Testis (tissue), 5 donors: Measurements from ENCODE around the gene VKORC1L1. TPM values are rescaled to one million over a fixed set of nuclear protein-coding genes. Genes with fewer than 3 reads are reported as not detected.
"Not testable (repeated sequence)": the region's sequence is repeated elsewhere in the genome, so short reads cannot be mapped to it uniquely, and the experiment has no call there.

Source experiments
- DNase-seq: peaks from one replicate; pipeline ENCODE4 v3.0.0-alpha.2; 2019
- H3K27ac ChIP-seq, 2 donors: fragments of 200-600 bp; sonication (generic); one replicate each; pipeline ENCODE4 v1.5.1; 2019
- H3K27me3 ChIP-seq: fragments of 200-600 bp; sonication (generic); one replicate; pipeline ENCODE4 v1.5.1; 2019
- H3K36me3 ChIP-seq: fragments of 200-600 bp; sonication (generic); one replicate; pipeline ENCODE4 v1.5.1; 2017; ENCODE audit warnings: low read depth; ENCODE audit errors: missing control alignments
- H3K4me1 ChIP-seq: fragments of 200-600 bp; sonication (generic); one replicate; pipeline ENCODE4 v1.5.1; 2019
- H3K4me3 ChIP-seq, 2 donors: fragments of 200-600 bp; sonication (generic); one replicate each; pipeline ENCODE4 v1.5.1; 2017 to 2019
- H3K9me3 ChIP-seq: fragments of 200-600 bp; sonication (generic); one replicate; pipeline ENCODE4 v1.5.1; 2017
- CTCF ChIP-seq, 3 experiments: fragments of 450-650 bp in 2 of 3; fragments of 200-600 bp in 1 of 3; sonication (generic) in 1 of 3; IDR thresholded peaks; one replicate each; pipeline ENCODE4 v1.5.1; 2016 to 2019; ENCODE audit warnings: antibody characterized with exemption in 3 of 3, mild to moderate bottlenecking in 2 of 3, moderate library complexity in 1 of 3
- POLR2A ChIP-seq: fragments of 450-650 bp; IDR thresholded peaks from one replicate; pipeline ENCODE4 v1.6.1; 2017; ENCODE audit warnings: antibody characterized with exemption, mild to moderate bottlenecking, moderate library complexity
- WGBS, 2 donors: methylation state at CpG; one replicate each; pipeline ENCODE4 v1.1.5; 2018; 5-methylcytosine and 5-hydroxymethylcytosine counted together
- intact Hi-C: fragments of 100-400 bp; cut with DNase I; formaldehyde crosslinking; loops from one replicate; pipeline ENCODE4 v1.15.1; 2023; ENCODE audit warnings: low total_unique reads
- long read RNA-seq, 2 donors: transcript quantifications; one replicate each; lab custom pipeline, GENCODE V29; 2026
- polyA plus RNA-seq: library from polyadenylated mRNA; stranded (reverse); fragments of 350-450 nt; fragmentation: Illumina TruSeq; extraction: RNeasy Lipid Tissue Mini Kit (QIAGEN cat#74804); gene quantifications from one replicate; pipeline ENCODE4 v1.2.3, GENCODE V29; 2014; ENCODE audit warnings: low read depth, low replicate concordance; ENCODE audit not compliant: insufficient read depth
- total RNA-seq, 2 donors: library from RNA; depleted of rRNA; stranded (reverse); fragments of >200 nt; gene quantifications; one replicate each; pipeline ENCODE4 v1.2.3, GENCODE V29; 2016

Gene VKORC1L1
- total RNA-seq: 10 to 100 TPM; 11.4 to 13.5 TPM
- polyA plus RNA-seq: 22.0 TPM
- long read RNA-seq, donor 1, full-length matches to known transcripts: 12 of 12 reads
- long read RNA-seq, donor 1, partial matches to known transcripts: 0 of 12 reads
- long read RNA-seq, donor 1, other reads (novel, unspliced or antisense): 0 of 12 reads
- long read RNA-seq, donor 2, full-length matches to known transcripts: 3 of 3 reads
- long read RNA-seq, donor 2, partial matches to known transcripts: 0 of 3 reads
- long read RNA-seq, donor 2, other reads (novel, unspliced or antisense): 0 of 3 reads

GRCh38 chr7:65872776-65873581, at the start of gene VKORC1L1:
Gene VKORC1L1 (plus strand): TSS chr7:65873074. CDS start chr7:65873372, 298 bp downstream.
- H3K4me1 ChIP-seq: no peaks in the 10 kb centered on the region
- intact Hi-C loops: no loop called here
- TF ChIP-seq POLR2A (no peak), CTCF (IDR thresholded peaks at IDR 0.05) (no peak)

GRCh38 chr7:65827366-65827765, 45.5 kb upstream of the VKORC1L1 start:
- Histone ChIP-seq H3K4me1 (no peaks in the 10 kb centered on the region), H3K36me3 (no peaks in the 10 kb centered on the region), H3K27me3 (no peaks in the 10 kb centered on the region), H3K4me3 (no peak overlapping the region), H3K27ac (no peak overlapping the region), H3K9me3 (no peaks in the 10 kb centered on the region)
- TF ChIP-seq POLR2A (no peak), CTCF (IDR thresholded peaks at IDR 0.05) (no peak)
- WGBS, 2 donors: 91% methylated on average over 6 of the region's 6 CpGs
- DNase-seq: no peak
- intact Hi-C loops: no loop called here

More at GRCh38 chr7:65872776-65873581, at the start of gene VKORC1L1:
- no peaks in the 10 kb centered on the region for H3K36me3 ChIP-seq
- H3K9me3 ChIP-seq: no peaks in the 10 kb centered on the region
- peak; percentile 94 for DNase-seq
- peak within 1 kb of the TSS; percentile 73 to 86 for H3K4me3 ChIP-seq
- WGBS, 2 donors: 0 to 1% methylated on average over 3 to 49 of the region's 94 CpGs
- no peaks in the 10 kb centered on the region for H3K27me3 ChIP-seq
- H3K27ac ChIP-seq: peak within 1 kb of the TSS; percentile 37 to 80

- intact Hi-C loops: no loop called here
- WGBS, 2 donors: 90 to 93% methylated on average over 2 of the region's 2 CpGs
These were observed 40.6 kb upstream of the VKORC1L1 start for GRCh38 chr7:65832281-65832680.

GRCh38 chr7:65836684-65837083, 36.2 kb upstream of the VKORC1L1 start:
- H3K4me3 ChIP-seq, H3K4me1 ChIP-seq, DNase-seq, H3K9me3 ChIP-seq, H3K27me3 ChIP-seq, intact Hi-C loops, H3K27ac ChIP-seq, H3K36me3 ChIP-seq: not testable (repeated sequence)
- 82 to 97% methylated on average over 3 of the region's 3 CpGs for WGBS, 2 donors

More at GRCh38 chr7:65832281-65832680, 40.6 kb upstream of the VKORC1L1 start:
- no peaks in the 10 kb centered on the region for H3K4me1 ChIP-seq
- no peak for DNase-seq
- no peak for TF ChIP-seq POLR2A
- no peak overlapping the region for H3K27ac ChIP-seq
- no peaks in the 10 kb centered on the region for H3K27me3 ChIP-seq
- H3K4me3 ChIP-seq: no peak overlapping the region
- H3K9me3 ChIP-seq: no peaks in the 10 kb centered on the region
- H3K36me3 ChIP-seq: no peaks in the 10 kb centered on the region

GRCh38 chr7:65837541-65837956, 35.3 kb upstream of the VKORC1L1 start:
- H3K4me3 ChIP-seq, H3K9me3 ChIP-seq, H3K27me3 ChIP-seq, H3K4me1 ChIP-seq, intact Hi-C loops, H3K36me3 ChIP-seq, H3K27ac ChIP-seq: not testable (repeated sequence)
- peak; percentile 18 for DNase-seq
- WGBS, 2 donors: 91 to 93% methylated on average over 5 of the region's 5 CpGs

DNA sequence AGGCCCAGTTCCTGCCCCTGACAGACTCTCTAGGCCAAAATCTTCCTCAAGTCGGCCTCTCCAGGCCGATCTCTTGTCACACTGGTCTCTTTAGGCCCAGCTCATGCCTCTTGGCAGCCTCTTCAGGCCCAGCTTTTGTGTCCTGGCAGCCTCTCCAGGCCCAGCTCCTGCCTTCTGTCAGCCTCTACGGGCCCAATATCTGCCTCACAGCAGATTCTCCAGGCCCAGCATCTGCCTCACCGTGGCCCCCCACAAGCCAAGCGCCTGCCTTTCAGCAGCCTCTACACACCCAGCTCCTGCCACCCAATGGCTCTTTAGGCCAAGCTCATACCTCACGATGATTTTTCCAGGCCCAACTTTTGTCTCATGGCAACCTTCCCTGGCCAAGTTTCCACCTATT, 33.0 kb upstream of the VKORC1L1 start:
- 91 to 96% methylated on average over 6 of the region's 6 CpGs for WGBS, 2 donors
- DNase-seq: no peak
- no peaks in the 10 kb centered on the region for H3K36me3 ChIP-seq
- TF ChIP-seq POLR2A (no peak), CTCF (IDR thresholded peaks at IDR 0.05) (no peak)
- H3K27ac ChIP-seq: no peak overlapping the region
- H3K4me1 ChIP-seq: no peaks in the 10 kb centered on the region
- no peaks in the 10 kb centered on the region for H3K9me3 ChIP-seq
- intact Hi-C loops: no loop called here
- H3K4me3 ChIP-seq: no peak overlapping the region
- no peaks in the 10 kb centered on the region for H3K27me3 ChIP-seq
